ENCODE results near the gene TRIP13.
"Not testable (repeated sequence)": the region's sequence is repeated elsewhere in the genome, so short reads cannot be mapped to it uniquely, and the experiment has no call there.

DNA sequence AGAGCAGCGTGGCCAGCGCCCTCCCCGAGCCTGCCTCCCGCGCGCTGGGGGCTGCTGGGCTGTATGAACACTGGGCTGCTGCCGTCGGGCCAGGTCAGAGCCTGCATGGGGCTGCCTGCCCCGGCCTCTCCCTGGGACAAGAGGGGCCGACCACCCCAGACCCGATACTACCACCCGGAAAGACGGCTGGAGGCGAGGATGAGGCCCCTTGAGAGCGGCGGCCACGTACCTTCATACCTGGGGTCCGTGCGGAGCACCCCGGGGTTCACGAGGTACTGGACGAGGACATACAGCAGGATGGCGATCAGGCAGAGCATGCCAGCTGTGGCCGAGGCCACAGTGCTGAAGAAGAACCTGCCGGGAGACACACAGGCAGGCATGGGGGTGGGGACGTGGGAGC lies 49.3 kb upstream of the TRIP13 start:
- not testable (repeated sequence) for TF ChIP-seq POLR2A (IDR thresholded peaks at IDR 0.05)
- TF ChIP-seq, protein P1, sequence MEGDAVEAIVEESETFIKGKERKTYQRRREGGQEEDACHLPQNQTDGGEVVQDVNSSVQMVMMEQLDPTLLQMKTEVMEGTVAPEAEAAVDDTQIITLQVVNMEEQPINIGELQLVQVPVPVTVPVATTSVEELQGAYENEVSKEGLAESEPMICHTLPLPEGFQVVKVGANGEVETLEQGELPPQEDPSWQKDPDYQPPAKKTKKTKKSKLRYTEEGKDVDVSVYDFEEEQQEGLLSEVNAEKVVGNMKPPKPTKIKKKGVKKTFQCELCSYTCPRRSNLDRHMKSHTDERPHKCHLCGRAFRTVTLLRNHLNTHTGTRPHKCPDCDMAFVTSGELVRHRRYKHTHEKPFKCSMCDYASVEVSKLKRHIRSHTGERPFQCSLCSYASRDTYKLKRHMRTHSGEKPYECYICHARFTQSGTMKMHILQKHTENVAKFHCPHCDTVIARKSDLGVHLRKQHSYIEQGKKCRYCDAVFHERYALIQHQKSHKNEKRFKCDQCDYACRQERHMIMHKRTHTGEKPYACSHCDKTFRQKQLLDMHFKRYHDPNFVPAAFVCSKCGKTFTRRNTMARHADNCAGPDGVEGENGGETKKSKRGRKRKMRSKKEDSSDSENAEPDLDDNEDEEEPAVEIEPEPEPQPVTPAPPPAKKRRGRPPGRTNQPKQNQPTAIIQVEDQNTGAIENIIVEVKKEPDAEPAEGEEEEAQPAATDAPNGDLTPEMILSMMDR (IDR thresholded peaks at IDR 0.05) = not testable (repeated sequence)

All from right lobe of liver (tissue), 4 donors.